ENCODE data around the gene RO60.

RO60 gene

DNA sequence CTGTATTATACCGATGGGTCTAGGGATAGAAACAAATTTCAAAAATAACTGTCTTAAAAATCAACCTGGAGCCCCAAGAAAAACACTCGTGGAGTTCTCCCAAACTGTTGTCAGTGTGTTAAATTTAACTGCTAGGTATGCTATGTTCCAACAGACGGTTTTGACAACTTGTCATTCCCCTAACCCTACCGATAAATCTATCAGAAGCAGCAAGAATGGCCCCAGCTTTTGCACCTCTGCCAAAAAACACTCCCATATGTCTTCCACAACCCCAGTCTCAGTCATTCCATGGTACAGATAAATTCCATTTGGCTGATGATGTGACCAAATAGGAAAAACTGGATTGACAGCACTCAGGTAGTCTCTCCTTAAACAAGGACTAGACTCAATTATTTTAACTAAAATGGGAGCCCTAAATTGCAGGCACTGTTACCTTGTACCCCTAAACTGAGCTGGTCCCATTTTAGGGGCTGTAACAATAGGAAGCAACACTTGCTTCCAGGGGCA is 5.2 kb upstream of the RO60 start:
- Histone ChIP-seq H3K18ac (ENCODE audit: low read length) (no peak overlapping the region), H3K27ac (ENCODE audit: low read depth, low read length) (no peak overlapping the region), H3K4me3 (ENCODE audit: low read depth, low read length) (no peak overlapping the region), H3K14ac (ENCODE audit: low read length) (no peak overlapping the region), H3K9ac (ENCODE audit: low read length) (no peak overlapping the region), H2BK120ac (ENCODE audit: insufficient read depth, low read length, poor library complexity) (no peak overlapping the region), H3K4me1 (ENCODE audit: control insufficient read depth in 1 of 2, insufficient read depth in 2 of 2, low read length in 2 of 2) (peaks cover 0 to 1% of the 10 kb centered on the region in 2 experiments), H3K4ac (ENCODE audit: low read depth, low read length) (peak overlapping the region; percentile 36), H3K9me3 (ENCODE audit: insufficient read depth, low read depth, low read length) (no peaks in the 10 kb centered on the region), H3K79me1 (ENCODE audit: low read length) (peaks cover 4% of the 10 kb centered on the region), H4K12ac (ENCODE audit: low read depth, low read length) (no peak overlapping the region), H4K91ac (ENCODE audit: low read depth, low read length) (no peak overlapping the region), H2BK12ac (ENCODE audit: low read length) (no peak overlapping the region), H2AFZ (ENCODE audit: insufficient read depth, low read length, poor library complexity) (no peak overlapping the region), H4K8ac (ENCODE audit: low read depth, low read length) (no peak overlapping the region), H3K36me3 (ENCODE audit: control insufficient read depth in 1 of 2, insufficient read depth in 2 of 2, low read length in 2 of 2) (peaks cover 3 to 4% of the 10 kb centered on the region in 2 experiments), H3K4me2 (ENCODE audit: low read length) (no peak overlapping the region), H3K27me3 (ENCODE audit: insufficient read depth, low read length) (no peaks in the 10 kb centered on the region), H3K79me2 (ENCODE audit: control insufficient read depth, insufficient read depth, low read length, poor library complexity) (peaks cover 8% of the 10 kb centered on the region), H3K23ac (ENCODE audit: low read length) (no peak overlapping the region), H2BK5ac (ENCODE audit: low read depth, low read length, poor library complexity) (no peak overlapping the region), H2AK5ac (ENCODE audit: low read length) (no peak overlapping the region)
- no CpG with 5 or more reads among the region's 4 CpGs for WGBS (ENCODE audit: extremely low coverage, insufficient coverage, insufficient read length)
- DNase-seq: no peak

DNA sequence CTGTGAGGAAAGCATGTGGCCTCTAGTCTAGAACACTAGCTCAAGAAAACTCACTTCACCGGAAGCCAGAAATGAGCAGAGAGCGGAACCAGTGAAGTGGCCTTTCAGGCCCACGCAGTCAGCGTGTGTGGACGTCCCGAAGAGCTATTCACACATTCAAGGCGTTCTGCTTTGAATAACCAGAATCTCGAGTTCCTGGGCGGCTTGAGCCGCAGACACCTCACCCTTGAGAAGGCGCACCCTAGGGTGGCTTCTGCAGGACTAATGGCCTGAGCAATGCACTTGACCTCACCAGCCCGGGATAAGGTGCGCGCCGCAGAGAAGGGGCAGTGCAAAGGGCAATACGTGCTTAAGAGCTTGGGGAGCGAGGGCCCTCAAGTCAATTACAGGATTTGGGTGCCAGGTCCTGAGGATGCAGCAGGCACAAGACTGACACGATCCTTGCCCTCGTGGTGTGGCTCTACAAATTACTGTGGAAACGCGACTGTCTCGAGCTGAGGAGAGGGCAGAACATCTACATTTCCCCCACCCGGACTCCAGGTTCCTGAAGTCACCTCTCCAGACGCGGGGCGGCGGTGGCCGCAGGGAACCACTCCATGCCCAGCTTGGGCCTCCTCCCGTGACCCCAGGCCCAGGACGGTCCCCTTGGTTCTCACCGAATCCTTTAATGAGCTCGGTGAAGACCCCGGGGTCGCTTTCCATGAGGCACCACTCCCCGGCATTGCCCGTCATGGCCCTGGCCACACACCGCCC is 707 bp upstream of the RO60 start:
- Histone ChIP-seq H3K4me3 (ENCODE audit: low read depth, low read length) (peak overlapping the region; percentile 86), H4K8ac (ENCODE audit: low read depth, low read length) (peak overlapping the region; percentile 80), H2AK5ac (ENCODE audit: low read length) (peak overlapping the region; percentile 28), H4K12ac (ENCODE audit: low read depth, low read length) (peak overlapping the region; percentile 20), H3K18ac (ENCODE audit: low read length) (peak overlapping the region; percentile 25), H2BK12ac (ENCODE audit: low read length) (no peak overlapping the region), H3K4me2 (ENCODE audit: low read length) (peak overlapping the region; percentile 80), H2AFZ (ENCODE audit: insufficient read depth, low read length, poor library complexity) (peak overlapping the region; percentile 23), H3K23ac (ENCODE audit: low read length) (no peak overlapping the region), H3K9ac (ENCODE audit: low read length) (peak overlapping the region; percentile 88), H4K91ac (ENCODE audit: low read depth, low read length) (peak overlapping the region; percentile 68), H3K27me3 (ENCODE audit: insufficient read depth, low read length) (no peaks in the 10 kb centered on the region), H3K27ac (ENCODE audit: low read depth, low read length) (peak overlapping the region; percentile 94), H3K9me3 (ENCODE audit: insufficient read depth, low read depth, low read length) (no peaks in the 10 kb centered on the region), H3K79me2 (ENCODE audit: control insufficient read depth, insufficient read depth, low read length, poor library complexity) (peaks cover 12% of the 10 kb centered on the region), H3K4me1 (ENCODE audit: control insufficient read depth in 1 of 2, insufficient read depth in 2 of 2, low read length in 2 of 2) (peaks cover 0 to 1% of the 10 kb centered on the region in 2 experiments), H3K14ac (ENCODE audit: low read length) (peak overlapping the region; percentile 54), H3K79me1 (ENCODE audit: low read length) (peaks cover 9% of the 10 kb centered on the region), H2BK5ac (ENCODE audit: low read depth, low read length, poor library complexity) (peak overlapping the region; percentile 4), H3K36me3 (ENCODE audit: control insufficient read depth in 1 of 2, insufficient read depth in 2 of 2, low read length in 2 of 2) (no peaks in the 10 kb centered on the region), H2BK120ac (ENCODE audit: insufficient read depth, low read length, poor library complexity) (no peak overlapping the region), H3K4ac (ENCODE audit: low read depth, low read length) (peak overlapping the region; percentile 50)
- peak; percentile 18 to 59 for DNase-seq
- WGBS (ENCODE audit: extremely low coverage, insufficient coverage, insufficient read length): no CpG with 5 or more reads among the region's 37 CpGs

DNA sequence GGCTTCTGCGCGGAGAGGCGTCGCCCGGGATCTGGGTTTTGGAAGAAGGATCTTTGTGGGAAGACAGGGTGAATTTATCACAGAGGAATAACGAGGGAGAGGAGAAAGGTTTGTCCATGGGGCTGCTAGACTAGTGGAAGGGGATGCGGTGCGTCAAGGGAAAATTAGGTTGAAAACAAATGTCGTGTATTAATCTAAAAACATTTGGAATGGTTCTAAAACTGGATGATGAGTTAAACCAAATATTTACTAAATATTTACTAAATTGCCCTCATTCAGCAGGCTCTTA is 647 bp downstream of the RO60 start:
- H4K12ac ChIP-seq (ENCODE audit: low read depth, low read length): no peak overlapping the region
- H3K27ac ChIP-seq (ENCODE audit: low read depth, low read length): peak overlapping the region; percentile 94
- H3K14ac ChIP-seq (ENCODE audit: low read length): no peak overlapping the region
- H2BK12ac ChIP-seq (ENCODE audit: low read length): no peak overlapping the region
- no peak overlapping the region for H2AK5ac ChIP-seq (ENCODE audit: low read length)
- no peaks in the 10 kb centered on the region for H3K36me3 ChIP-seq (ENCODE audit: control insufficient read depth in 1 of 2, insufficient read depth in 2 of 2, low read length in 2 of 2)
- peaks cover 12% of the 10 kb centered on the region for H3K79me2 ChIP-seq (ENCODE audit: control insufficient read depth, insufficient read depth, low read length, poor library complexity)
- peaks cover 0 to 1% of the 10 kb centered on the region in 2 experiments for H3K4me1 ChIP-seq (ENCODE audit: control insufficient read depth in 1 of 2, insufficient read depth in 2 of 2, low read length in 2 of 2)
- no peak overlapping the region for H2BK120ac ChIP-seq (ENCODE audit: insufficient read depth, low read length, poor library complexity)
- H3K27me3 ChIP-seq (ENCODE audit: insufficient read depth, low read length): no peaks in the 10 kb centered on the region
- peak overlapping the region; percentile 34 for H2AFZ ChIP-seq (ENCODE audit: insufficient read depth, low read length, poor library complexity)
- H4K8ac ChIP-seq (ENCODE audit: low read depth, low read length): peak overlapping the region; percentile 95
- peak overlapping the region; percentile 70 for H3K4me2 ChIP-seq (ENCODE audit: low read length)
- peak overlapping the region; percentile 66 for H3K4ac ChIP-seq (ENCODE audit: low read depth, low read length)
- H2BK5ac ChIP-seq (ENCODE audit: low read depth, low read length, poor library complexity): no peak overlapping the region
- H3K9me3 ChIP-seq (ENCODE audit: insufficient read depth, low read depth, low read length): no peaks in the 10 kb centered on the region
- no peak overlapping the region for H3K18ac ChIP-seq (ENCODE audit: low read length)
- no peak overlapping the region for H3K23ac ChIP-seq (ENCODE audit: low read length)
- H3K4me3 ChIP-seq (ENCODE audit: low read depth, low read length): peak overlapping the region; percentile 96
- DNase-seq: no peak
- peaks cover 9% of the 10 kb centered on the region for H3K79me1 ChIP-seq (ENCODE audit: low read length)
- peak overlapping the region; percentile 39 for H3K9ac ChIP-seq (ENCODE audit: low read length)
- WGBS (ENCODE audit: extremely low coverage, insufficient coverage, insufficient read length): no CpG with 5 or more reads among the region's 9 CpGs
- H4K91ac ChIP-seq (ENCODE audit: low read depth, low read length): peak overlapping the region; percentile 84

DNA sequence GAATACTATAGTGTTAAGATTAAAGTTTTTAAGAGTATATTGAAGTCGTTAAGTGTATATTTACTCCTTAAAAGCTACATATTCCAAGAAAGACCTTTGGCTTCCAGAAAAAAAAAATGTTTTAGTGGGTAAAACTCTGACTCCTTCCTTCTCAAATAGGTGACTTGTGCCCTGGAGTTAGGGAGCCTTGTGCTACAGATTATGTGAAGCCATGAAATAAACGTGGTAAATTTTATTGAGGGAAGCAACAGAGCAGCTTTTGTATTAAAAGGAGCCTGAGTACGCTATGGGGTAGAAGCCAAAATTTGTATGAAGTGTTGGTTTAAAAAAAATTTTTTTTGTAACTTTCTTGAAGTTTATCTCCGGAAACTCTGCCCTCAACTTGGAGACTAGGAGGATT is 994 bp downstream of the RO60 start:
- H3K27me3 ChIP-seq (ENCODE audit: insufficient read depth, low read length): no peaks in the 10 kb centered on the region
- no peak overlapping the region for H3K4ac ChIP-seq (ENCODE audit: low read depth, low read length)
- H3K4me3 ChIP-seq (ENCODE audit: low read depth, low read length): no peak overlapping the region
- no peak overlapping the region for H2BK120ac ChIP-seq (ENCODE audit: insufficient read depth, low read length, poor library complexity)
- H2AFZ ChIP-seq (ENCODE audit: insufficient read depth, low read length, poor library complexity): no peak overlapping the region
- no peak overlapping the region for H4K8ac ChIP-seq (ENCODE audit: low read depth, low read length)
- H2BK12ac ChIP-seq (ENCODE audit: low read length): no peak overlapping the region
- peak overlapping the region; percentile 54 for H3K9ac ChIP-seq (ENCODE audit: low read length)
- H3K36me3 ChIP-seq (ENCODE audit: control insufficient read depth in 1 of 2, insufficient read depth in 2 of 2, low read length in 2 of 2): no peaks in the 10 kb centered on the region
- H4K12ac ChIP-seq (ENCODE audit: low read depth, low read length): no peak overlapping the region
- H4K91ac ChIP-seq (ENCODE audit: low read depth, low read length): no peak overlapping the region
- H3K79me1 ChIP-seq (ENCODE audit: low read length): peaks cover 9% of the 10 kb centered on the region
- WGBS (ENCODE audit: extremely low coverage, insufficient coverage, insufficient read length): no CpG with 5 or more reads among the region's 4 CpGs
- H3K14ac ChIP-seq (ENCODE audit: low read length): no peak overlapping the region
- H3K79me2 ChIP-seq (ENCODE audit: control insufficient read depth, insufficient read depth, low read length, poor library complexity): peaks cover 12% of the 10 kb centered on the region
- DNase-seq: no peak
- H3K23ac ChIP-seq (ENCODE audit: low read length): no peak overlapping the region
- peak overlapping the region; percentile 70 for H3K4me2 ChIP-seq (ENCODE audit: low read length)
- no peak overlapping the region for H3K18ac ChIP-seq (ENCODE audit: low read length)
- H3K4me1 ChIP-seq (ENCODE audit: control insufficient read depth in 1 of 2, insufficient read depth in 2 of 2, low read length in 2 of 2): peaks cover 0 to 1% of the 10 kb centered on the region in 2 experiments
- no peak overlapping the region for H2BK5ac ChIP-seq (ENCODE audit: low read depth, low read length, poor library complexity)
- no peaks in the 10 kb centered on the region for H3K9me3 ChIP-seq (ENCODE audit: insufficient read depth, low read depth, low read length)
- H2AK5ac ChIP-seq (ENCODE audit: low read length): no peak overlapping the region
- H3K27ac ChIP-seq (ENCODE audit: low read depth, low read length): no peak overlapping the region

Measured in trophoblast cell (in vitro differentiated cells and primary cell).